GM21723 (cell line): ENCODE measurements around the gene COX6A1.

Experiments
- ATAC-seq: cut with Tn5 transposase; IDR thresholded peaks from one replicate; pipeline ENCODE4 v1.9.1; 2021; ENCODE audit warnings: mild to moderate bottlenecking, moderate library complexity; ENCODE audit not compliant: unreplicated experiment

COX6A1 gene

DNA sequence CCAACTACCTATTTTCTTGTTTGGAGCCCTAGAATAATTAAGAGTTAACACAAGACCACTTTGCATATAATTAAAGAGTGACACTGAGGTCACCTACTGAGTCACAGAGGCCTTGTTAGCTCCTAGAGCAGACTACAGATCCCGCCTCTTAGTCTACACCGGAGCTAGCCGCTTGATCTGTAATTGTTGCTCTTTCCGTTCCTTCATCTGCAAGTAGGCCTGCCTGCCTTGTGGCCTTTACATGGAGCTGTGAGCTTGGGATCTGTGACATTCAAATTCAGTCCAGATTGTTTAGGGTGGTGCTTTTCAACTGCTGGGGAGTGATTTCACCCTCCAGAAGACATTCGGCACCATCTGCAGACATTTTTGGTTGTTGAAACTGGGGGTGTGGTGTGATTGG lies 52.4 kb downstream of the COX6A1 start:
- ATAC-seq = no peak
